HG02884 (cell line): ENCODE results near the gene ZNF385C.
"Not testable (repeated sequence)": the region's sequence is repeated elsewhere in the genome, so short reads cannot be mapped to it uniquely, and the experiment has no call there.

Experiments used
- ATAC-seq: cut with Tn5 transposase; IDR thresholded peaks from one replicate; pipeline ENCODE4 v1.9.1; 2021; ENCODE audit warnings: mild to moderate bottlenecking, moderate library complexity; ENCODE audit not compliant: unreplicated experiment

Gene ZNF385C

GRCh38 chr17:42097691-42098631 lies at the start of gene ZNF385C:
ZNF385C (minus strand) TSS chr17:42098473; CDS start chr17:42063056, 35,417 bp downstream.
- no peak for ATAC-seq

GRCh38 chr17:42146911-42147607 lies 48.8 kb upstream of the ZNF385C start:
- ATAC-seq = no peak

GRCh38 chr17:42143138-42143537 lies 44.9 kb upstream of the ZNF385C start:
- ATAC-seq = not testable (repeated sequence)

GRCh38 chr17:42142371-42142896 lies 44.2 kb upstream of the ZNF385C start:
- no peak for ATAC-seq

- no peak for ATAC-seq
Observed at GRCh38 chr17:42141382-42141781, 43.1 kb upstream of the ZNF385C start.

GRCh38 chr17:42140690-42141089 lies 42.4 kb upstream of the ZNF385C start:
- not testable (repeated sequence) for ATAC-seq

GRCh38 chr17:42138749-42139492 lies 40.6 kb upstream of the ZNF385C start:
- ATAC-seq = no peak

- ATAC-seq = no peak
Observed at GRCh38 chr17:42136654-42137051, 38.4 kb upstream of the ZNF385C start.

GRCh38 chr17:42135664-42136653 lies 37.7 kb upstream of the ZNF385C start:
- ATAC-seq = no peak

- no peak for ATAC-seq
Observed at GRCh38 chr17:42135151-42135550, 36.9 kb upstream of the ZNF385C start.

GRCh38 chr17:42133461-42134041 lies 35.3 kb upstream of the ZNF385C start:
- no peak for ATAC-seq

- ATAC-seq = no peak
Observed at GRCh38 chr17:42132941-42133340, 34.7 kb upstream of the ZNF385C start.

GRCh38 chr17:42131981-42132432 lies 33.7 kb upstream of the ZNF385C start:
- ATAC-seq = no peak

GRCh38 chr17:42131232-42131631 lies 33.0 kb upstream of the ZNF385C start:
- ATAC-seq = no peak

GRCh38 chr17:42130310-42130936 lies 32.1 kb upstream of the ZNF385C start:
- ATAC-seq = no peak

- no peak for ATAC-seq
Observed at GRCh38 chr17:42129109-42129837, 31.0 kb upstream of the ZNF385C start.

- ATAC-seq = no peak
Observed at GRCh38 chr17:42127414-42127813, 29.1 kb upstream of the ZNF385C start.

- no peak for ATAC-seq
Observed at GRCh38 chr17:42126836-42127235, 28.6 kb upstream of the ZNF385C start.
